Astrocyte of the hippocampus (primary cell): Measurements from ENCODE around the gene PMEL.
"Not testable (repeated sequence)": the region's sequence is repeated elsewhere in the genome, so short reads cannot be mapped to it uniquely, and the experiment has no call there.

Experiments
- DNase-seq: peaks from one replicate; pipeline ENCODE4 v3.0.0; 2011; ENCODE audit warnings: low read depth, low spot score

Gene PMEL

GRCh38 chr12:55983232-55983842 is 17.5 kb upstream of the PMEL start:
- DNase-seq = no peak

GRCh38 chr12:55982319-55982936 is 16.6 kb upstream of the PMEL start:
- no peak for DNase-seq

DNA sequence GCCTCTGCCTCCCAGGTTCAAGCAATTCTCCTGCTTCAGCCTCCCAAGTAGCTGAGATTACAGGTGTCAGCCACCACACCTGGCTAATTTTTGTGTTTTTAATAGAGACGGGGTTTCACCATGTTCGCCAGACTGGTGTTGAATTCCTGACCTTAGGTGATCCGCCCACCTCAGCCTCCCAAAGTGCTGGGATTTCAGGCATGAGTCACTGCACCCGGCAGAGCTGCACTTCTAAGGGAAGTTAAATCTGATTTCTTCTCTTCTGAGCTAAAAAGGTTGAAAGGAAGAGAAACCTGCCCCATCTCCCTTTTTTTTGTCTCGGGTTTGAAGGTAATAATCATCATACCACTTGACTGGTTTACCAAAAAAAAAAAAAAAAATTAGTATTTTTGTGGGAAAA is 16.0 kb upstream of the PMEL start:
- not testable (repeated sequence) for DNase-seq

- DNase-seq = no peak
Measured at GRCh38 chr12:55979069-55979468, 13.2 kb upstream of the PMEL start.

- DNase-seq = no peak
Measured at GRCh38 chr12:55978393-55978792, 12.6 kb upstream of the PMEL start.

DNA sequence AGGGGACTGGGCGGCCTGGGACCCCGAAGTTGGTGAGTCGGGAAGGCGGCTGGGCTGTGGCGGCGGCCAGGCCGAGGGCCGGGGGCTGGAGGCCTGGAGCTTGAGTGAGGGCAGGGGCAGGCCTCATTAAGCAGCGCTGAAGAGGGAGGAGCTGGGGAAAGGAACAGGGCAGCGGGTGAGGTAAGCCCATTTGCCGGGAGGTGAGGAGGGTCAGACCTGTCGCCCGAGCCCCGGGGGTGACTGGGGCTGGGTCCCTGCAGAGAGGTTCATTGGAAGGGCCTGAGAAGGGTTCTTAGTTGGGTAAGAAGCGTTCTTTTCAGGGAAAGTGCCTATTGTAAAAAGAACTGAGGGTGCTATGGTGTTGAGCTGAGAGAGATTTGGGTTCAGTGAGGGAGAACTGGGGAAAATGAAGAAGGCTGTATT is 8.5 kb upstream of the PMEL start:
- DNase-seq = peak; percentile 75

- peak; percentile 100 for DNase-seq
Measured at GRCh38 chr12:55973599-55974307, 7.9 kb upstream of the PMEL start, which contains the start of gene RAB5B. RAB5B (plus strand) TSS chr12:55974078; CDS start chr12:55986961, 12,883 bp downstream.

- no peak for DNase-seq
Measured at GRCh38 chr12:55972911-55973598, 7.2 kb upstream of the PMEL start.

- DNase-seq = no peak
Measured at GRCh38 chr12:55972456-55972855, 6.6 kb upstream of the PMEL start.

DNA sequence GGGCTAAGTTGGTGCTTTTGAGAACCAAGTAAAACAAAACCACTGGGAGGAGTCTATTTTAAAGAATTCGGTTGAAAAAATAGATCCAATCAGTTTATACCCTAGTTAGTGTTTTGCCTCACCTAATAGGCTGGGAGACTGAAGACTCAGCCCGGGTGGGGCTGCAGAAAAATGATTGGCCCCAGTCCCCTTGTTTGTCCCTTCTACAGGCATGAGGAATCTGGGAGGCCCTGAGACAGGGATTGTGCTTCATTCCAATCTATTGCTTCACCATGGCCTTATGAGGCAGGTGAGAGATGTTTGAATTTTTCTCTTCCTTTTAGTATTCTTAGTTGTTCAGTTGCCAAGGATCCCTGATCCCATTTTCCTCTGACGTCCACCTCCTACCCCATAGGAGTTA is 6.2 kb upstream of the PMEL start:
- peak; percentile 56 for DNase-seq

GRCh38 chr12:55970775-55971174 is 4.9 kb upstream of the PMEL start:
- DNase-seq = no peak

DNA sequence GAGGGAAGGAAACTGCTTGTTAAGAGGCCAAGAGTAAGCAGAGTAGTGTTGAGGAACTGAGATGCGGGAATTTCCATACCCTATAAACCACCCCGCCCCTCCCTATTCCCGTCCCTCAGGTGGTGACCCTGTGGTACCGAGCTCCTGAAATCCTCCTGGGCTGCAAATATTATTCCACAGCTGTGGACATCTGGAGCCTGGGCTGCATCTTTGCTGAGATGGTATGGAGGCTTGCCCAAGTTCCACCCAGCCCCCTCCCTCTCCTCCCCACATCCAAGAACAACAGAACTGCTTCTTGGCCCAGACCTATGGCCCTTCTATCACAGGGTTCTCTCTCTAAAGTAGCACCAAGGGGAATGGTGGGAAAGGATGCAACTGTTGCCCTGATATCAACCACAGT is 3.5 kb upstream of the PMEL start:
- no peak for DNase-seq

DNA sequence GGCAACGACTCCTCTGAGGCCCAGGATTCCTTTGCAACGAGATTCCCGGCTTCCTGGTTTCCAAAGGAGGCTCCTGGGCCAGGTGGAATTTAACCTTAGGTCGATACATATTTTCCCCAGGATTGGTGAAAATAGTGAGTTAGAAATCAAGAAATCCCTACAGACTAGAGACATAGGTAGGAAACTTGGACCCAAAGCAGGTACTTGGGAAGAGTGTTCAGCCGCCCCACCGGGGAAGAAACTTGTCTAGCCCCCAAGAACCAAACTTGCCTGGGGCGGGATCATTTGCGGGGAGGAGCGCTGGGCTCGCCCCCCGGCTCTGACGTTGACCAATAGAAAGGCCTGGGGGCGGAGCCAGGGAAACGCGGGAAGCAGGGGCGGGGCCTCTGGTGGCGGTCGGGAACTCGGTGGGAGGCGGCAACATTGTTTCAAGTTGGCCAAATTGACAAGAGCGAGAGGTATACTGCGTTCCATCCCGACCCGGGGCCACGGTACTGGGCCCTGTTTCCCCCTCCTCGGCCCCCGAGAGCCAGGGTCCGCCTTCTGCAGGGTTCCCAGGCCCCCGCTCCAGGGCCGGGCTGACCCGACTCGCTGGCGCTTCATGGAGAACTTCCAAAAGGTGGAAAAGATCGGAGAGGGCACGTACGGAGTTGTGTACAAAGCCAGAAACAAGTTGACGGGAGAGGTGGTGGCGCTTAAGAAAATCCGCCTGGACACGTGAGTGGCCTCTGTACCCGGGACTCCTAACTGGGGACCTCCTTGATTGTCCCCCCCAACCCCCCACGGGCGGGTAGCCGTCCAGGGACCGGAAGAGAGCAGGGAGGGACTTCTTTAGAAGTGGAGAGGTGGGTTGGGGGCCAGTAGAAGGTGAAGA is 803 bp upstream of the PMEL start, which contains the start of gene CDK2:
Gene CDK2 (plus strand): TSS at position 423 of the 874 bp plus-strand sequence. CDS start 179 bp downstream, at position 602.
- peak; percentile 92 for DNase-seq

DNA sequence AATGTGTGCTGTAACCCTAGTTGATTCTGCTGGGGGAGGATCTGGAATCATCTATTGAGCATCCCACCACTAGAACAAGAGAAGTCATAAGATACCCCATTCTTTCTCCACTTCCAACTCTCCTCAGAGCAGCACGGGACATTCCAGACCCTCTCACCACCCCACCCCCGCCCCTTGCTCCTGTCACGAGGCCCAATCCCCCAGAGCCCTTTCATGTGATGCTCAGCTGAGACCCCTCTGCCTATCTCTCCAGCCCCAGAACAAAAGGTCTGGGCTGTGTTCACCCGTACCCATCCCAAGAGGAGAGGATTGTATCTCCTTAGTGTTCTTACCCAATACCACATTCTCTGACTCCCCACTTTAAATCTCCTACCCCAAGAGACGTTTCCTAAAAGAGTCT is 602 bp downstream of the PMEL start:
- no peak for DNase-seq

- DNase-seq = no peak
Measured at GRCh38 chr12:55963760-55964159, 2.1 kb downstream of the PMEL start.

- DNase-seq = no peak
Measured at GRCh38 chr12:55957106-55957859, 8.6 kb downstream of the PMEL start.

GRCh38 chr12:55955800-55956508 is 9.9 kb downstream of the PMEL start:
- peak; percentile 76 for DNase-seq

- no peak for DNase-seq
Measured at GRCh38 chr12:55955344-55955743, 10.5 kb downstream of the PMEL start.

GRCh38 chr12:55946553-55946952 is 19.3 kb downstream of the PMEL start:
- DNase-seq = no peak
